ENCODE data around the gene GFRA3.

- no peak for TF ChIP-seq HMGXB4 (CRISPR knock-in tag; IDR thresholded peaks at IDR 0.05)
- TF ChIP-seq CTCF (IDR thresholded peaks at IDR 0.05): no peak
- TF ChIP-seq E2F5 (CRISPR knock-in tag; IDR thresholded peaks at IDR 0.05): no peak
- TF ChIP-seq AR (CRISPR knock-in tag; IDR thresholded peaks at IDR 0.05): no peak
- TF ChIP-seq USF2 (CRISPR knock-in tag; IDR thresholded peaks at IDR 0.05): no peak
- no peak for TF ChIP-seq USF1 (CRISPR knock-in tag; IDR thresholded peaks at IDR 0.05)
These were observed 2.1 kb upstream of the GFRA3 start for GRCh38 chr5:138276402-138277054.

Data from WTC11 (cell line).